22Rv1 (cell line): ENCODE measurements around the gene COL11A2.

ENCODE experiments used
- CTCF ChIP-seq: fragments of 450-650 bp; IDR thresholded peaks from 2 replicates; pipeline ENCODE4 v1.5.1; 2017; ENCODE audit warnings: mild to moderate bottlenecking
- ZFX ChIP-seq: fragments of 450-650 bp; IDR thresholded peaks from 2 replicates; pipeline ENCODE4 v1.6.1; 2017; ENCODE audit warnings: antibody characterized with exemption, borderline replicate concordance

- no peak for TF ChIP-seq CTCF
- TF ChIP-seq ZFX: no peak
Measured at GRCh38 chr6:33189625-33190448, 2.4 kb downstream of the COL11A2 start.
